ENCODE results near the gene C3orf49.

C3orf49 gene, protein sequence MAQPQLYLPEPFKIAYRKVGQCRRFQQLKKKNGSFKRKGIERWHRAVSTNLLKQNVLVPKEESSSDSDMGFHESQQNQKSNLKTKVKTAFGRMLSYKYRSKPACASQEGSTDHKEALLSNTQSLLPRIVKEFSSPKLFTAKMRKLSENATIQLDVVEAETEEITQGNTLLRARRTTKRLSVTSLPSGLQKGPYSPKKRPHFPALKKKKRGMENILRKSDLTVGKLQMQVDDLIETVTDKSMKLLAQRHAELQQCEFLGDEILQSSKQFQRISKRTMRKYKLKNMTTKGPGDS

DNA sequence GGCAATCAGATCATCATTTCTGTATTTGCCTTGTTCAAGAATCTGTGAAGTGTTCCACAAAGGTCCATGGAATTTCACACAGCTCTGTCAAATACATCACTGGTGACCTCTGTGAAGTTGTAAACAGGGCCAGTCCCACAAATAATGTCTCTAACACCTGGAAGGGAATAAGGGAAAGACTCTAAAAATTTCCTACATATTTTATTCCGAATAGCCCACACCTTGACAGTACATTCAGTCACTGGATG is at the start of gene C3orf49:
TSS of gene C3orf49 (plus strand) at position 149 of the 248 bp plus-strand sequence. CDS start 173 bp downstream, outside the sequence.
- no peak for DNase-seq (ENCODE audit: low spot score)

DNA sequence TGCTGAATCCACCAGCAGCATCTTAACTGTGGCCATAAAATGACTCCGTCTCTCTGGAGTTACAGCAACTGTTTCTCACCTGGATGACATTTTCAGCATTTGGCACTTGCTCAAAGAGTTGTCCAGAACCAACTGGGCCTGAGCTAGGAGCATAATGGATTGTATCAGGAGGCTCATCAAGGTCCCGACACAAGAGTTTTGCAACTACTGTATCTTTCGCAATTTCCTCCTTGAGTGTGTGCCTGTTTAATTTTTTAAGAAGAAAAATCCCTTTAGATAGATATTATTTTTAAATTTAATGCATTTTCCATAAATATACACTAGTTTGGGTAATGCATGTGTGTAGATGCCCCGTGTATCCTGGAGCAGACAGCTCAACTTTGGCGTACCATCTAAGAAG is 44.3 kb upstream of the C3orf49 start:
- DNase-seq (ENCODE audit: low spot score) = no peak

DNA sequence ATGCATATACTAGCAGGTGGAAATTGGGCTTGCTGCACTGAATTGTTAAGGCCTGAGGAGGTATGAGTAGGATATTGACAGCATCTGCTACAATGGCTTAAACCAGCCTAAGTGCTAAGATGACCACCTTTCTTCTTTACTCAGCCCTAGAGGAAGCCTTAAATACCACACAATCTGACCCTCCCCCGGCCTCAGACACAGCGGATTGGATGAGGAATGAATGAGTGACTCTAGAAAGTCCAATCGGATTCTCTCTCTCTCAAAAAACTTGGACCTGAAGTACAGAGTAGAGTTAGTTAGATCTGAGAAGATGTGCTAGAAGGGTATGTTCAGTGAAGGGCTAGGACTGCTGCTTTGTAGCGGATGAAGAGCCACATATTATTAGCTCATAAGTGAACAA is 39.9 kb upstream of the C3orf49 start:
- DNase-seq (ENCODE audit: low spot score) = no peak

DNA sequence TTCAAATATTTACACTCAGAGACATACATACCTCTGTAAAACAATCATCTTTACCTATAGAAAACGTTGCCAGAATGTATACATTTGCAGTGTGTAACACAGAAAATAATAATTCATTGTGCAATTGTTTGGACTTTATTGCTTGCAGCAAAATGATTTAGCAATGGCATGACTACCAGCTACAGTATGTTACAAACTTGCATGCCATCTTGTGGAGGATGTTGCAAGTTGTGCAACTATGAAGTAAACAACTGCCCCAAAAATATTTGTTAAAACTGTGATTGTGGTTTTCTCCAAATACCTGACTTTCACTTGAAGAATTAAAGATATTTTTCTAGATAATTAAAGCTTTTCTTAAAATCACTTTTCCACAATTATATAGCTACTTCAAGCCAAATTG is 27.1 kb upstream of the C3orf49 start:
- peak; percentile 31 for DNase-seq (ENCODE audit: low spot score)

DNA sequence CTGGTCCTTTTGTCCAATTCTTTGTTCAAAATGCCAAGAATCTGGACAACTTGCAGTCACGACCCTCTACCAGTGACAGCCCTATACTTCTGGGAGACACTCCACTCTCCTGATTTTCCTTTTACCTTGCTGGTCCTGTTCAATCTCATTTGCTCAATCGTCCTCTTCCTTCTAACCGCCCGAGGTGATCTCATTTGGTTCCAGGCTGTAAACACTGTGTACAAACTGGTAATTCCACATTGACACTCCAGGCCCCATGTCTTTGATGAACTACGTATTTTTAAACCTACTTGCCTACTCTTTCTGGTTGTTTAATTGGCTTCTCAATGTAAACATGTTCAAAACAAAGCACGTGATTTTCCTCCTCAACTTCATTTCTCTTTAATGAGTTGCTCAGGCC is 23.7 kb upstream of the C3orf49 start:
- DNase-seq (ENCODE audit: low spot score) = no peak

DNA sequence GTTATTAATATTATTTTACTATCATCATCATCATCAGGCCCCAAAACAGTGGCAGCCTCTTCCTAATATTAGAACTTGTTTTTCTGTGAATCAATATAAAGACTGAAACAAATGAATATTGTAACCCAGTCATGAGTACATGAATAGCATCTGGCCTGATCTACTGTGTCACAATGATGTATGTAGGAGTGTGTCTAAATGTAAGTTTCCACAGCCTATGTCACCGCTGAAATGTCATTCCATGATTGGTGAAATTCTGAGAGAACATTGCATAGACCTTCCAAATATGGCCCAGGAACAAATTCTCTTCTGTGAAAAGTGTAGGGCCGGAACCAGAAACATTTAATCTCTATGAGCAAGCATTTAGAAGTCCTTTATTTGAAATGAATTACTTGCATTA is 20.6 kb upstream of the C3orf49 start:
- DNase-seq (ENCODE audit: low spot score) = no peak

DNA sequence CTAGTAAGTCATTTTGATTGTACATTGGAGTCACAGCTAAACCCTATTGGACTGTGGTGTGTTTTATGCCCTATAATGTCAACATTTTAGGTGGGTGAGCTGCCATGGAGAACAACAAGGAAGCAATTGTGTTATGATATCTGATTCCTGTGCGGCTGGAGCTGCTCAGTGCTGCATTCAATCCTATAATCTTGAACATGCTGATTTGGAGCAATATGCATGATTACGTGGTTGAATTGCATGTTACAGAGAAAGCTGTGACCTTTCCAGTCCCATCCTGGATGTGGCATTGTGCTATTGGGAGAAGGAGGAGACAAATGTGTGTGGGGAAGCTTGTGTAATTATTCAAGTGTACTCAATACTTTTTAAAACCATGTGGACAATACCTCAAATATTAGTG is 20.1 kb upstream of the C3orf49 start:
- DNase-seq (ENCODE audit: low spot score) = no peak

DNA sequence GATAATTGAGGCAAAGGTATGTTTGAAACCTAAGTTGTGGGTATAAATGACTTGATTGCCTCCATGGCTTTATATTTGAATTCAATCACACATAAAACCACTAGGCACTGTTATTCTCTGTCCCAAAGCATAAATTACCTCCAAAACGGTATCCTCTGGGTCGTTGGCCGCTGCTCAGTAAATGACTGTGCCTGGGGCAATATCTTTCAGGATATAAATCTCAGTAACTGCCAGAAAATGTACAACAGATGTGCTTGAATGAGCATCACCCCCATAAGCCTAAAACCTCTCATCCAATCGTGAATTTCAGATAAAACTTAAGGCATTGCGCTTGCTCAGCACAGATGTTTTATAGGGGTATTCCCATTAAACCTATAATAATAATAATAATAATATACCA is 19.0 kb upstream of the C3orf49 start:
- no peak for DNase-seq (ENCODE audit: low spot score)

DNA sequence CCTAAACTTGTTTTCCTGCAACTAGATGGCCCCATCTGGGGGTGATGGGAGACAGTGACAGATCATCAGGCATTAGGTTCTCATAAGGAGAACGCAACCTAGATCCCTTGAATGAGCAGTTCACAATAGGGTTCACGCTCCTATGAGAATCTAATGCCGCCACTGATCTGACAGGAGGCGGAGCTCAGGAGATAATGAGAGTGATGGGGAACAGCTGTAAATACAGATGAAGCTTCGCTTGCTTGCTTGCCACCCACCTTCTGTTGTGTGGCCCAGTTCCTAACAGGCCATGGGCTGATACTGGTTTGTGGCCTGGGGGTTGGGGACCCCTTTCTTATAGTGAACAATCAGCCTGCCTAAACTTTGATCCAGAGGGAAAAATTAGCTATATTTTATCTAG is 15.2 kb upstream of the C3orf49 start:
- DNase-seq (ENCODE audit: low spot score) = no peak

DNA sequence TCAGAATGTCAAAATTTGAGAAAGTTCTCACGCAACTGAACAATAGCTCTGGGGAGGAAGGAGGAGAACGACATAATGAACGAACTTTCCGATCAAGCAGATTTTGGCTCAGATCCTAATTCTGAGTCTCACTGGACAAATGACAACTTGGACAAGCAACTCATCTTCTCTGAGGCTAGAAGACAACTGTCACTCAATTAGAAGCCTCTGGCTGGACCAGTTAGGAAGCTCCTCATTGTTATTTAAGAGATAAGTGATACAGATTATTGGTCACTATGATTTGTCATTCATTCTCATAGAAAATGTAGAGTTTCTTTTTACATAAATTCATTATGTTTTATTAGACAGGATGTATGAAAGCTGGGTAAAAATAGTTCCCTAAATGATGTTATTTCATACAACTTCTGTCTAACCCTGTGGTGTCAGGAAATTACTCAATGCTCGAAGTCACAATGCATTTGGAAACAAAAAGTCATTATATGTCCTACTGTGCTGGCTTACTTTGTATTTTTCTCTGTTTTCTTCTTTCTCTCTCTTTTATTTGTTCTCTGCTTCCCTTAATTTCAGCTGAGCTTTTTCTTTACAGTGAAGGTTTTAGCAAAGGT is 11.0 kb upstream of the C3orf49 start:
- no peak for DNase-seq (ENCODE audit: low spot score)

DNA sequence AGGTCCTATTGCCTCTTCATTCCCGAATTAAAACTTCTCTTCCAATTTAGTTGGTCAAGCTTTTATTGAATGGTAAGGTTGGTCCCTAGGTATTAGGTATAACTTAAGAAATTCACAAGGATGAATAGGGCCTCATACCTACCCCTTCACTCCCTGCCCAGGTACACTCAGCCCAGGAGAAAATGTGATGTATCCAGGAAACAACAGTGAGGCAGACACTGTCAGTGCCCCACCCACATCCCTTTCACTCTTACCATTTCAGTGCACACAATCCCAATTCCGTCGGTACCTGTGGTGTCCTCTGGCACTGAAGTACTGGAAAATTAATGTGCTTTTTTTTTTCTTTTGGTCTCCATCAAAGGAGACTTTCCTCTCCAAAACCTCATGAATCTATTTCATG is 10.5 kb upstream of the C3orf49 start:
- no peak for DNase-seq (ENCODE audit: low spot score)

DNA sequence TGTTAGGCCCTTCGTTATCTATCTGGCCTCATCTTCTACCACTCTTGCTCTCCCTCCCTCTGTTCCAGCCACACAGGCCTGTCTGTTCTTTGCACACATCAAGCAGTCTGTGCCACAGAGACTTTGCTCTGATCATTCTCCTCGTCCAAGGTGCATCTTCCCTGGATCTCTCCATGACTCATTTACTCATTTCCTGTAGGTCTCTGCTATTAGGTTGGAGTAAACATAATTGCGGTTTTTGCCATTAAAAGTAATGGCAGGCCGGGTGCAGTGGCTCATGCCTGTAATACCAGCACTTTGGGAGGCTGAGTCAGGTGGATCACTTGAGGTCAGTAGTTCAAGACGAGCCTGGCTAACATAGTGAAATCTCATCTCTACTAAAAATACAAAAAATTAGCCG is 9.5 kb upstream of the C3orf49 start:
- no peak for DNase-seq (ENCODE audit: low spot score)

DNA sequence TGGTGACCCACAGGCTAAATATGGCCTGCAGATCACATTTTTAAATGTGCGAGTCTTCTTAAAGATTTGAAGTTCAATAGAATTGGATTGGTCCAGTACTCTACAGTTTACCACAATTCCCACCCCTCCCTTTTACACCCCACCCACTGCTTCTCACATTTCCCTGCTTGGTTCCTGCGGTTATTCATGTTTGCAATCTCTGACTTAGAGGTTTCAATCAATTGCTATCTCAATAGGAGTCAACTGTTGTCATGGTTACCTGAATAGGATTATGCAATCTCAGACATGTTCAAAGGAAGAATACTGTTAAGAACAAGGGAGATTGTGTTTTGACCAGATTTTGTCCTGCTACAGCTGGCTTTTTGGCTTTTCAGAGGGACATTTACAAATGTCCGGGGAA is 4.9 kb upstream of the C3orf49 start:
- no peak for DNase-seq (ENCODE audit: low spot score)

DNA sequence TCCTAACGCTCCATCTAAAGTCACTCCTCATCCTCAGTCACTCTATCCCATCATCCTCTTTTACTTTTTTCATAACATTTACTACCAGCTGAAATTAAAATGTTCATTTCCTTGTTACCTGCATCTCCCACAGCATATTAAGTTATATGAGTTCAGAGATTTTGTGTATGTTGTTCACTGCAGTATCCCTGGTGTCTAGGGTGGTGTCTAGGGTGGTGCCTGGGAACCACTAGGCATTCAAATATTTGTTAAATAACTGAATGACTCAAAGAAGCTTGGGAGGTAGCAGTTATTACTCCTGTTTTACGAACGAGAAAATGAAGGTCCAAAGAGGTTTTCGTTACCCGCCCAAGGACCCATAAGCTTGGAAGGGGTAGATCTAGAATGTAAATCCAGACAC is 1.9 kb upstream of the C3orf49 start:
- no peak for DNase-seq (ENCODE audit: low spot score)

DNA sequence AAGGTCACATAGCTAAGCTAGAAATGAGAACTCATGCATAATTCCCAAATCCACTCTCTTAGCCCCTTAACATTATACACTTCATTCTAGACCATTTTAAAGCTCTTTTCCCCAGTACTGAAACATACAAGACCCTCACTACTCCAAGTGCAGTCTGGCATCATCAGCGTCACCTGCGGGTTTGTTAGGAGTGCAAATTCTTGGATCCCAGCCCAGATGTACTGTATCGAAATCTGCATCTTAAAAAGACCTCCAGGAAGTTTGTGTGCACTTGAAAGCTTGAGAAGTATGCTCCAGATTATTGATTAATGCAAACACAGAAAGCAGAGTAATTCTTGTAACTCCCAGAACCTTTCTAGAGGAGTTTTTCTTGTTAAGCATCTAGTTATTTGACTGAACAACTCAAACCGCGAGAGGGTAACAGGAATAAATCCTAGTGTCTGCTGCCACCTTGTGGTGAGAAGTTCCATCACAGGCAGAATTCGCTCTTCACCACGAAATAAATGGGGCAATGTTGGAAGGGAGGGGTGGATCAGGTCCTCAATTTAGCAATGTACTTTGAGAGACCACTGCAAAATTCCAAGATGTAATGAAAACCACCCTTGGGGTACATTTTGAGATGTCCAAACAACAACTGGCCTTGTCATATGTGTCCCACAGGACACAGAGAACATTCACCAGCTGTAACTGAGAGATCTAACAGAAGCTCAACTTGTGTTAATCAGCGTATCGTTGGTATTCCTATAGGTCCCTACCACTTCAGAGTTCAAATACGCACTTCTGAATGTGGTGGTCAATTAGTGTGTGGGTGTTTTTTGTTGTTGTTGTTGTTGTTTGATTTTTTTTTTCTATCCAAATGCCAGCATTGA is 583 bp upstream of the C3orf49 start:
- DNase-seq (ENCODE audit: low spot score) = peak; percentile 79

DNA sequence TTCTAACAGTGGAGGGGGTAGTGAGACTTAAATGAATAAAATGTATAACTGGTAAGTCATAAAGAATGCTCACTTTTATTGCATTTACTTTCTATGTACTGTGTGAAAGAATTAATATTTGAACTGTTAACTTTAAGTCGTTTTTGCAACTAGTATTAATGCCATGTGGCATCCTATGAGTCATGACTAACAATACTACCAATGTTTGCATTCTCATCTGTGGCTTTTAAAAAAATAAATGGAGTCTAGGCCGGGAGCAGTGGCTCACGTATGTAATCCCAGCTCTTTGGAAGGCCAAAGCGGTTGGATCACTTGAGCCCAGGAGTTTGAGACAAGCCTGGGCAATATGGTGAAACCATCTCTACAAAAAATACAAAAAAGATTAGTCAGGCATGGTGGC is 5.2 kb downstream of the C3orf49 start:
- no peak for DNase-seq (ENCODE audit: low spot score)

DNA sequence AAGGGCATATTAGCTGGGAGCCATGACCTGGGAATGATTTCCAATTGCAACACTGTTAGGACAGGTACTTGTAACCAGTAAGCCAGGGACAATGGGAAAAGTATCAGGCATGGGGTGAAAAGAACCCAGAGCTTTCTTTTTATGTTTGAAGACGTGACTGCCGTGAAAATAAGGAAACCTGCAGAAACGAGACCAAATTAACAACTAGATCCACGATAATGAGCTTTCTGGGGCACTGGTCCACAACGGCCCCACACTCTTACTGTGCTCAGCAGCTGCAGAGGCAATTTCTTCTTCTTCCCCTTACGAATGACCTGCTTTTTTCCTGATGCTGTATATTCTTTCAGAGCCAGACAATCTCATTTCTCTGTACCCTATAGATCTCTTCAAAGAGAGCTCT is 11.4 kb downstream of the C3orf49 start:
- no peak for DNase-seq (ENCODE audit: low spot score)

DNA sequence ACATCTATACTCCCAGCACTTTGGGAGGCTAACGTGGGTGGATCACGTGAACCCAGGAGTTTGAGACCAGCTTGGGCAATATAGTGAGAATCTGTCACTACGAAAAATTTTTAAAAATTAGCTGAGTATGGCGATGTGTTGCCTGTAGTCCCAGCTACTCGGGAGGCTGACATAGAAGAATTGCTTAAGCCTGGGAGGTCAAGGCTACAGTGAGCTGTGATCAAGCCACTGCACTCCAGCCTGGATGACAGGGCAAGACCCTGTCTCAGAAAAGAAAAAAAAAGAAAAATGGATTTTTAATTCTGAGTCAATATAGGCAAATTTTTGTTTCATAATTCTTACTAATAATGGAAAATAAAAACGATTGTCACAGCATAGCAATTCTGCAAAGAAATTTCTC is 13.3 kb downstream of the C3orf49 start:
- no peak for DNase-seq (ENCODE audit: low spot score)

DNA sequence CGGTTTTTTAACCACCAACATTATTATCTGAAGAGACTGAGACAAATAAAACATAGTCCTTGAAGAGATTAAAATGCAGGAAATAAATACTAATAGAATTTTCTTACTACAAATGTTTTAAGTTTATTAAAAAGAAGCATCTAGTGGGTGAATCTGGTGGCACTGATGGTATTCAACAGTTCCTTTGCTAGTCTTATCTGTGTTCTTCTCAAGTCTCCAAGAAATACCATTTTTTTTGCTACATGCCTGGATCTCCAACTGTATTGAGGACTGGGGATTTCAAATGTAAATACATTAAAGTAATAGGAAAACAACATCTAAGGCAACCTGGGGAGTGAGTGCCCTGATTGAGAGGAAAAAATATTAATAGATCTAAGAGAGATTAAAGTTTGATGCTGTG is 22.6 kb downstream of the C3orf49 start:
- DNase-seq (ENCODE audit: low spot score) = no peak

DNA sequence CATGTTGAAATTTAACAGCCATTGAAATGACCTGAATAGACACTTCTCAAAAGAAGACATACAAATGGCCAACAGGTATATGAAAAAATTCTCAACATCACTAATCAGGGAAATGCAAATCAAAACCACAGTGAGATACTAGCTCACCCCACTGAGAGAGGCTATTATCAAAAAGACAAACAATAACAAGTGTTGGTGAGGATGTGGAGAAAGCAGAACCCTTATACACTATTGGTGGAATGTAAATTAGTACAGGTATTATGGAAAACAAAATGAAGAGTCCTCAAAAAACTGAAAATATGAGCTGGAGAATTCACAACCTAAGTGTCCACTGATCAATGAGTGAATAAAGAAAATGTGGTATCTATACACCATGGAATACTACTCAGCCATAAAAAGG is 23.0 kb downstream of the C3orf49 start:
- DNase-seq (ENCODE audit: low spot score) = no peak

DNA sequence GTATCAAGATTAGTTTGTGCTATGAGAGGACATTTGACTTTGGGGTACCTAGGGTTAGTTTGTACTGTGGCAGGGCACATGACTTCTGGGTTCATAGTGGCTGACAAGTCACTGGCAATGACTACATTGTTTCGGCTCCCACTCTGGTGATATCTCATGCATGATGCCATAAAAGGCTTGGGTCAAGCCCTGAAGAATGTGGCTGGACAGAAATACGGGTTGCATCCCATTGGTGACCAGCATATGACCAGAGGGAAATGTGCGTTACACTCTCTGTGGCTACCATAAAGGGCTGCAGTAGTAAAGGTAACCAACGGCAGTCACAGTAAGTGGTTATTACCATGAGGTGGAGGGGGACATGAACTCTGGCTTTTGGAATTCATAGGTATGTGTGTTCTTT is 26.1 kb downstream of the C3orf49 start:
- no peak for DNase-seq (ENCODE audit: low spot score)

DNA sequence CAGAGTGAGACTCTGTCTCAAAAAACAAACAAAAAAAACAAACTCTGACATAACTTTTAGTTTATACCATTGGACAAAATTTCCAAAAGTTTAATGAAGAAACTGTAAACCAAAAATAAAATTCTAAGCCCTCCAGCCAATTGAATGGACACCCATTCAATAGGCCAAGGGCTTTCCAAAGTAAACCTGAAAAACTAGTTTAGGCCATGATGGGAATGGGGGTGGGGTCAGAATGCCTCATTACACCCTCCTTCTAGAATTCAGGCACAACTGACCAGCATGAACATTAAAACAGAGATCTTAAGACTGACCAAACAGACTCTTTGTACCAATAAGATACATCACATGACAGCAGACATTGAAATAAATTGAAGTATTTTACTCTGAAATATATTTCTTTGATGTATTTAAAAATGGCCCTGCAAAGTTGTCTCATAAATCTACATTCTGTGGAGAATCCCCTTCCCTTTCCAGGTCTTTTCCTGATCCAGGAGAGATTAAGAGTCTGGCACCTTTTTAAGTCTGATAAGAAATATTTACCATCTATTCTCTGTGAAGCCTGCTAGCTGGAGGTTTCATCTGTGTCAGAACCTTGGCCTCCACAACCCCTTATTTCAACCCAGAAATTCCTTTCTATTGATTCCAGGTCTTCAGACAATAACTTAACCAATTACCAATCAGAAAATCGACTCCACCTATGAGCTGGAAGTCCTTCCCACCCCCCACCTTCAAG is 28.8 kb downstream of the C3orf49 start:
- DNase-seq (ENCODE audit: low spot score) = no peak

DNA sequence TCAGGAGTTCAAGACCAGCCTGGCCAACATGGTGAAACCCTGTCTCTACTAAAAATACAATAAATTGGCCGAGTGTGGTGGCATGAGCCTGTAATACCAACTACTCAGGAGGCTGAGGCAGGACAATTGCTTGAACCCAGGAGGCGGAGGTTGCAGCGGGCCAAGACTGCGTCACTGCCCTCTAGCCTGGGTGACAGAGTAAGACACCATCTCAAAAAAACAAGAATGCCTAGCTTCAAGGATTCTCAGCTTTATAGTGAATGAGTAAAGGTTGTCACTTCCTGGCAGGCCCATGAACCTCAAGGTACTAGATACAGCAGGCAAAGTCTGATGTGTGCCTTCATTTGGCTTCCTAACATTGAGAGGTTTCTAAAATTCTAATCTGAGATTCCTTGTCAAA is 30.1 kb downstream of the C3orf49 start:
- no peak for DNase-seq (ENCODE audit: low spot score)
